ENCODE measurements around the gene PKD2.

PKD2 gene

DNA sequence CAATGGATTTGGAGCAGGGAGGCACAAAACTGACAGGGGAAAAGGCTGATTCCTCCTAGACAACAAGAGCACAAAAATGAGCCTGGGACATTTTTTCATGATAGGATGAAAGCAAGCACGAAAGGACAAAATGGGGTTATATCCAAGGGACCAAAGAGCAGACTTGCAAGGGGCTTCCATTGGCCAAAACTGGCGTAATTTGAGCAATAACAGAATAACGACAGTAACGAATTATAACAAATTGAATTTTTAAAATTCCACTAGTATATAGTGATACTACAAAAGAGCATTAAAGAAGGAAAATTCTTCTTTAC lies 21.6 kb upstream of the PKD2 start:
- TF ChIP-seq POLR2AphosphoS5 (IDR thresholded peaks at IDR 0.05; ENCODE audit: low read depth, low read length): no peak
- no peak for TF ChIP-seq REST (IDR thresholded peaks at IDR 0.05; ENCODE audit: insufficient read depth in 1 of 2, low read depth in 2 of 2, low read length in 2 of 2)
- TF ChIP-seq TAF1 (IDR thresholded peaks at IDR 0.05; ENCODE audit: borderline replicate concordance, insufficient read depth, low read length): no peak
- TF ChIP-seq FOXP2 (optimal IDR thresholded peaks at IDR 0.05; ENCODE audit: borderline replicate concordance, extremely low read depth, extremely low read length, insufficient read depth): no peak
- no peak for TF ChIP-seq SIN3A (IDR thresholded peaks at IDR 0.05; ENCODE audit: borderline replicate concordance, insufficient read depth, low read length)

- TF ChIP-seq FOXP2 (optimal IDR thresholded peaks at IDR 0.05; ENCODE audit: borderline replicate concordance, extremely low read depth, extremely low read length, insufficient read depth): no peak
- no peak for TF ChIP-seq SIN3A (IDR thresholded peaks at IDR 0.05; ENCODE audit: borderline replicate concordance, insufficient read depth, low read length)
- no peak for TF ChIP-seq TAF1 (IDR thresholded peaks at IDR 0.05; ENCODE audit: borderline replicate concordance, insufficient read depth, low read length)
- no peak for TF ChIP-seq REST (IDR thresholded peaks at IDR 0.05; ENCODE audit: insufficient read depth in 1 of 2, low read depth in 2 of 2, low read length in 2 of 2)
- no peak for TF ChIP-seq POLR2AphosphoS5 (IDR thresholded peaks at IDR 0.05; ENCODE audit: low read depth, low read length)
These were observed 20.9 kb upstream of the PKD2 start for GRCh38 chr4:87986508-87986907.

DNA sequence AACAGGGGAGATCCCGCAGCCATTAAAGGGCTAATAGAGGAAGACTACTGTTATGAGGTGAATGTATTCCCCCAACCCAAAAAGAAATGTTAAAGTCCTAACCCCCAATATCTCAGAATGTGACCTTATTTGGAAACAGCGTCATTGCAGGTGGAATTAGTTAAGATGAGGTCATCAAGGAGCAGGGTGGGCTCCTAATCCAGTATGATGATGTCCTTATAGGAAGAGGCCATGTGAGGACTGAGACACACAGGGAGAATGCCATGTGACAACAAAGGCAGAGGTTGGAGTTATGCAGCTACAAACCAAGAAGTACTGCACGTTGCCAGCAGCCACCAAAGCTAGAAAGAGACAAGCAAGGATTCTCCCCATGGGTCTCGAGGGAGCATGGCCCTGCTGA lies 17.7 kb upstream of the PKD2 start:
- no peak for TF ChIP-seq FOXP2 (optimal IDR thresholded peaks at IDR 0.05; ENCODE audit: borderline replicate concordance, extremely low read depth, extremely low read length, insufficient read depth)
- no peak for TF ChIP-seq POLR2AphosphoS5 (IDR thresholded peaks at IDR 0.05; ENCODE audit: low read depth, low read length)
- TF ChIP-seq TAF1 (IDR thresholded peaks at IDR 0.05; ENCODE audit: borderline replicate concordance, insufficient read depth, low read length): no peak
- no peak for TF ChIP-seq REST (IDR thresholded peaks at IDR 0.05; ENCODE audit: insufficient read depth in 1 of 2, low read depth in 2 of 2, low read length in 2 of 2)
- no peak for TF ChIP-seq SIN3A (IDR thresholded peaks at IDR 0.05; ENCODE audit: borderline replicate concordance, insufficient read depth, low read length)

DNA sequence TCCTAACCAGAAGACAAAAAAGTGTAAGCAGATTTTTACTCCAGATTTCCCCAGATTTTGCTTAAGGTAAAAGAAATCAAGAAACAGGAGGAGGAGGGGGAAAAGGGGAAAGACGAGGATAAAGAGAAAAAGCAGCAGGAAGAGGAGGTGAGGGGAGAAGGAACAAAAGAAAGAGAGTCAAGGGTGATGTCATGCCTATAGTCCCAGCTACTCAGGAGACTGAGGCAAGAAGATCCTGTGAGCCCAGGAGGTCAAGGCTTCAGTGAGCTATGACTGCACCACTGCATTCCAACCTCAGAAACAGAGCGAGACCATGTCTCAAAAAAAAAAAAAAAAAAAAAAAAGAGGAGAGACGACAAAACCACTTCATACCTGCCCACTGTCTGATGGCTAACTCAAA lies 12.0 kb upstream of the PKD2 start:
- no peak for TF ChIP-seq FOXP2 (optimal IDR thresholded peaks at IDR 0.05; ENCODE audit: borderline replicate concordance, extremely low read depth, extremely low read length, insufficient read depth)
- no peak for TF ChIP-seq POLR2AphosphoS5 (IDR thresholded peaks at IDR 0.05; ENCODE audit: low read depth, low read length)
- TF ChIP-seq REST (IDR thresholded peaks at IDR 0.05; ENCODE audit: insufficient read depth in 1 of 2, low read depth in 2 of 2, low read length in 2 of 2): no peak
- TF ChIP-seq TAF1 (IDR thresholded peaks at IDR 0.05; ENCODE audit: borderline replicate concordance, insufficient read depth, low read length): no peak
- TF ChIP-seq SIN3A (IDR thresholded peaks at IDR 0.05; ENCODE audit: borderline replicate concordance, insufficient read depth, low read length): no peak

GRCh38 chr4:88001871-88002270 lies 5.6 kb upstream of the PKD2 start:
- TF ChIP-seq REST (IDR thresholded peaks at IDR 0.05; ENCODE audit: insufficient read depth in 1 of 2, low read depth in 2 of 2, low read length in 2 of 2) (no peak), SIN3A (IDR thresholded peaks at IDR 0.05; ENCODE audit: borderline replicate concordance, insufficient read depth, low read length) (no peak), TAF1 (IDR thresholded peaks at IDR 0.05; ENCODE audit: borderline replicate concordance, insufficient read depth, low read length) (no peak), FOXP2 (optimal IDR thresholded peaks at IDR 0.05; ENCODE audit: borderline replicate concordance, extremely low read depth, extremely low read length, insufficient read depth) (no peak), POLR2AphosphoS5 (IDR thresholded peaks at IDR 0.05; ENCODE audit: low read depth, low read length) (no peak)
